Esophagus muscularis mucosa (tissue), 4 donors: Measurements from ENCODE around the gene GNAI1. TPM values are rescaled to one million over a fixed set of nuclear protein-coding genes. Genes with fewer than 3 reads are reported as not detected.

Source experiments
- DNase-seq: peaks from one replicate; pipeline ENCODE4 v3.0.0-alpha.2; 2017; ENCODE audit errors: extremely low spot score
- H3K27ac ChIP-seq, 4 donors: fragments of 200-600 bp; sonication (generic); replicated peaks in 1 of 4; 1 replicate in 3 of 4; 2 replicates in 1 of 4; pipeline ENCODE4 v1.5.1; 2016 to 2019; ENCODE audit warnings: mild to moderate bottlenecking in 1 of 4
- H3K27me3 ChIP-seq, 4 donors: fragments of 200-600 bp; sonication (generic); one replicate each; pipeline versions ENCODE4 v1.5.1 to v1.6.0; 2016 to 2019
- H3K36me3 ChIP-seq, 4 donors: fragments of 200-600 bp; sonication (generic); one replicate each; pipeline ENCODE4 v1.5.1; 2016 to 2019
- H3K4me1 ChIP-seq, 4 donors: fragments of 200-600 bp; sonication (generic); one replicate each; pipeline ENCODE4 v1.5.1; 2016 to 2019
- H3K4me3 ChIP-seq, 4 donors: fragments of 200-600 bp; sonication (generic); 1 replicate in 2 of 4; 2 replicates in 2 of 4; pipeline ENCODE4 v1.5.1; 2016 to 2019; ENCODE audit warnings: mild to moderate bottlenecking in 4 of 4, moderate library complexity in 1 of 4
- H3K9me3 ChIP-seq, 4 donors: fragments of 200-600 bp; sonication (generic); 1 replicate in 3 of 4; 2 replicates in 1 of 4; pipeline ENCODE4 v1.5.1; 2016 to 2019
- CTCF ChIP-seq, 3 experiments: fragments of 200-600 bp in 2 of 3; fragments of 450-650 bp in 1 of 3; sonication (generic) in 2 of 3; IDR thresholded peaks; one replicate each; pipeline ENCODE4 v1.5.1; 2017 to 2019; ENCODE audit warnings: antibody characterized with exemption in 3 of 3, mild to moderate bottlenecking in 2 of 3, moderate library complexity in 1 of 3
- EP300 ChIP-seq: sonication (generic); formaldehyde crosslinking; IDR thresholded peaks from one replicate; pipeline ENCODE4 v1.6.1; 2017; ENCODE audit warnings: antibody characterized with exemption
- POLR2A ChIP-seq: fragments of 450-650 bp; IDR thresholded peaks from one replicate; pipeline ENCODE4 v1.6.1; 2017; ENCODE audit warnings: antibody characterized with exemption, moderate library complexity, mild to moderate bottlenecking, low read depth
- POLR2AphosphoS5 ChIP-seq, 2 donors: sonication (generic); formaldehyde crosslinking; IDR thresholded peaks; one replicate each; pipeline ENCODE4 v1.6.1; 2017; ENCODE audit warnings: antibody characterized with exemption in 2 of 2
- WGBS: methylation state at CpG from one replicate; pipeline ENCODE4 v1.1.5; 2018; 5-methylcytosine and 5-hydroxymethylcytosine counted together
- intact Hi-C: fragments of 100-400 bp; cut with DNase I; formaldehyde crosslinking; loops from one replicate; pipeline ENCODE4 v1.15.1; 2023
- total RNA-seq, 4 donors: library from RNA; depleted of rRNA; stranded (reverse); fragments of >200 nt; gene quantifications; one replicate each; pipeline versions ENCODE4 v1.1.0 to v1.2.1, GENCODE V29; 2016

GNAI1 gene
- total RNA-seq, 4 donors from 2014 or later: 61.0 to 141 (median 75.5) TPM

DNA sequence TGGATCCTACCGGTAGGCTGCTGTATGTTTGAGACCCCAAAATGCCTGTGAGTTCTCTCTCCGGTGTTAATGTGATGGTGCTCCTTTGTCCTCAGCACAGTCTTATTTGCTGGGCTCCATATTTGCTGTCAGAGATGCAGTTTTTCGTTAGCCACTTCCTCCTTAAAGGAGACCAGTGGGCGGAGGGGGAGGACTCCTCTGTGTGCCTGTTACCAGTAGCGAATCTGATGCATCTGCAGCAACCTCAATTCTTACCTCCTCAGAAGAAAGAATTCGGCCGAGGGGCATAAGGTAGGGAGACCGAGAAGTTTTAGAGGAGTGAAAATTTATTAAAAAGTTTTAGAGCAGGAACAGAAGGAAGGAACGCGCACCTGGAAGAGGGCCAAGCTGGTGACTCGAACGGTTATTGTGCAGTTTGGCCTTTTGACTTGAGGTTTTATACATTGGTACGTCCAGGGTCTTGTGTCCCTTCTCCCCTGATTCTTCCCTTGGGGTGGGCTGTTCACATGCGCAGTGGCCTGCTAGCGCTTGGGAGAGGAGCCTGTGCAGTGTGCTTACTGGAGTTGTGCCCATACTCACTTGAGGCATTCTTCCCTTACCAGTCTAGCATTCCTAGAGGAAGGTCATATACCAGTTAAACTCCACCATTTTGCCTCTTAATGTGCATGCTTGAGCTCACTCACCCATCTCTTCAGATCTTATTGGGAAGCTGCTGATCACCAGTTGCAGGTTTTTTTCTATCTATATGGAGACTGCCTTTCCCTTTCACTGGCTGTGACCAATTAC lies 49.5 kb downstream of the GNAI1 start:
- Histone ChIP-seq H3K4me3 (no peak overlapping the region), H3K9me3 (no peaks in the 10 kb centered on the region), H3K4me1 (peaks cover 0 to 66% (median 44%) of the 10 kb centered on the region in 4 donors), H3K27me3 (no peaks in the 10 kb centered on the region), H3K27ac (no peak overlapping the region), H3K36me3 (no peaks in the 10 kb centered on the region)
- TF ChIP-seq EP300 (no peak), POLR2A (no peak), POLR2AphosphoS5 (IDR thresholded peaks at IDR 0.05) (no peak), CTCF (IDR thresholded peaks at IDR 0.05) (no peak)
- 91% methylated on average over 15 of the region's 15 CpGs for WGBS
- DNase-seq: no peak
- intact Hi-C loops: no loop called here

- 74% methylated on average over 4 of the region's 4 CpGs for WGBS
- Histone ChIP-seq H3K4me1 (peaks cover 0 to 66% (median 45%) of the 10 kb centered on the region in 4 donors), H3K27ac (no peak overlapping the region), H3K9me3 (no peaks in the 10 kb centered on the region), H3K36me3 (no peaks in the 10 kb centered on the region), H3K4me3 (no peak overlapping the region), H3K27me3 (no peaks in the 10 kb centered on the region)
- DNase-seq: no peak
- intact Hi-C loops: no loop called here
- no peak for TF ChIP-seq EP300
- no peak for TF ChIP-seq CTCF (IDR thresholded peaks at IDR 0.05)
- TF ChIP-seq POLR2A: no peak
- TF ChIP-seq POLR2AphosphoS5 (IDR thresholded peaks at IDR 0.05): no peak
Measured at GRCh38 chr7:80184693-80185092, 50.1 kb downstream of the GNAI1 start.

GRCh38 chr7:80185571-80185970 lies 50.9 kb downstream of the GNAI1 start:
- no peak for TF ChIP-seq EP300
- no peak for TF ChIP-seq POLR2A
- TF ChIP-seq POLR2AphosphoS5 (IDR thresholded peaks at IDR 0.05): no peak
- no peak for TF ChIP-seq CTCF (IDR thresholded peaks at IDR 0.05)
- H3K27me3 ChIP-seq: no peaks in the 10 kb centered on the region
- intact Hi-C loops: no loop called here
- 75% methylated on average over 7 of the region's 7 CpGs for WGBS
- no peak for DNase-seq
- H3K9me3 ChIP-seq: no peaks in the 10 kb centered on the region
- peaks cover 0 to 62% (median 42%) of the 10 kb centered on the region in 4 donors for H3K4me1 ChIP-seq
- no peak overlapping the region for H3K4me3 ChIP-seq
- H3K36me3 ChIP-seq: no peaks in the 10 kb centered on the region
- no peak overlapping the region for H3K27ac ChIP-seq

DNA sequence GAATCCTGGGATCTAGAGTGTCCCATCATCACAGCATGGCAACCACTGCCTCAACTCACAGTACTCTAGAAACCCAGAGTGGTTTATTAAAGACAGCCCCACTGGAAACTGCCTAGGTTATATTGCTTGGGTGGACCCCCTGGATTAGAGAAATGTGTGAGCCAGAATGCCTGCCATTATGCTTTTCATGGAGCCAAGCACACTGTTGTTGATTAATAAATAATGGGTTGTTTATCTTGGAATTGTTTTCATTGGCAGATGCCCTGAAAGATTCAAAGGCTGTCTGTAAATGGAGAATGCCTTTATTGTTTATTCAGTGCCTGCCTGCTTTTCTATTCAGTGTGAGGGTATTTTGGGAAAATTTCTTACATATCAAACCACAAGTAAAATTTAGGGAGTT lies 52.1 kb downstream of the GNAI1 start:
- TF ChIP-seq CTCF (IDR thresholded peaks at IDR 0.05) (no peak), POLR2AphosphoS5 (IDR thresholded peaks at IDR 0.05) (no peak), POLR2A (no peak), EP300 (no peak)
- Histone ChIP-seq H3K4me3 (no peak overlapping the region), H3K9me3 (no peaks in the 10 kb centered on the region), H3K4me1 (peaks cover 0 to 59% (median 42%) of the 10 kb centered on the region in 4 donors), H3K27me3 (no peaks in the 10 kb centered on the region), H3K27ac (no peak overlapping the region), H3K36me3 (no peaks in the 10 kb centered on the region)
- DNase-seq: no peak
- intact Hi-C loops: no loop called here
